ENCODE data around the gene HAUS5. TPM values are rescaled to one million over a fixed set of nuclear protein-coding genes. Genes with fewer than 3 reads are reported as not detected.
A peak's percentile ranks its signal among the peaks of the same experiment; 100 is the strongest.
"Not testable (repeated sequence)": the region's sequence is repeated elsewhere in the genome, so short reads cannot be mapped to it uniquely, and the experiment has no call there.

Gene HAUS5
- total and polyA plus RNA-seq, 12 donors: 5.2 to 38.2 (median 10.8) TPM

- Histone ChIP-seq H3K27ac (no peak overlapping the region), H3K36me3 (replicated peaks in 1 of 2) (no peaks in the 10 kb centered on the region), H3K4me3 (no peak overlapping the region), H3K9me3 (replicated peaks in 1 of 3) (no peaks in the 10 kb centered on the region), H3K27me3 (no peaks in the 10 kb centered on the region), H3K4me1 (replicated peaks in 1 of 2) (no peaks in the 10 kb centered on the region)
- no peak for DNase-seq
- no peak for TF ChIP-seq CTCF (IDR thresholded peaks at IDR 0.05)
- no peak for TF ChIP-seq POLR2A (IDR thresholded peaks at IDR 0.05)
- intact Hi-C loops (cut with DNase I): no loop called here
- WGBS, 4 donors: 33 to 63% (median 48%) methylated on average over 1 of the region's 1 CpG
Measured at GRCh38 chr19:35587321-35587720, 25.2 kb upstream of the HAUS5 start.

- intact Hi-C loops (cut with DNase I): no loop called here
- Histone ChIP-seq H3K4me1 (replicated peaks in 1 of 2) (no peaks in the 10 kb centered on the region), H3K27me3 (no peaks in the 10 kb centered on the region), H3K9me3 (replicated peaks in 1 of 3) (no peaks in the 10 kb centered on the region), H3K27ac (no peak overlapping the region), H3K36me3 (replicated peaks in 1 of 2) (no peaks in the 10 kb centered on the region), H3K4me3 (no peak overlapping the region)
- WGBS, 4 donors: 78 to 87% (median 86%) methylated on average over 3 of the region's 3 CpGs
- DNase-seq: no peak
- TF ChIP-seq POLR2A (IDR thresholded peaks at IDR 0.05) (no peak), CTCF (IDR thresholded peaks at IDR 0.05) (no peak)
Measured at GRCh38 chr19:35590875-35591274, 21.7 kb upstream of the HAUS5 start.

GRCh38 chr19:35592226-35592625 lies 20.3 kb upstream of the HAUS5 start:
- Histone ChIP-seq H3K27me3 (no peaks in the 10 kb centered on the region), H3K36me3 (replicated peaks in 1 of 2) (no peaks in the 10 kb centered on the region), H3K4me3 (no peak overlapping the region), H3K9me3 (replicated peaks in 1 of 3) (no peaks in the 10 kb centered on the region), H3K27ac (no peak overlapping the region), H3K4me1 (replicated peaks in 1 of 2) (no peaks in the 10 kb centered on the region)
- TF ChIP-seq CTCF (IDR thresholded peaks at IDR 0.05): peak; percentile 40 to 83 (median 67)
- no peak for TF ChIP-seq POLR2A (IDR thresholded peaks at IDR 0.05)
- DNase-seq: peak in 6 of 7 donors; percentile 31 to 61 (median 41)
- intact Hi-C loops (cut with DNase I): loop anchor here in 1 of 2 donors (2.0 kb wide), 1 partner anchor 43 kb away; no protein-coding TSS in a partner anchor
- 22 to 27% (median 24%) methylated on average over 8 of the region's 8 CpGs for WGBS, 4 donors

- not testable (repeated sequence) for DNase-seq; H3K27me3 ChIP-seq; H3K36me3 ChIP-seq (replicated peaks in 1 of 2); H3K4me1 ChIP-seq (replicated peaks in 1 of 2); H3K4me3 ChIP-seq; H3K9me3 ChIP-seq (replicated peaks in 1 of 3); H3K27ac ChIP-seq
- WGBS, 4 donors: 57 to 73% (median 63%) methylated on average over 3 of the region's 3 CpGs
- intact Hi-C loops (cut with DNase I): loop anchor here in 1 of 2 donors (5.0 kb wide), 1 partner anchor 48 kb away; the partner anchor contains the start of gene TMEM147
Measured at GRCh38 chr19:35595026-35595425, 17.5 kb upstream of the HAUS5 start.

GRCh38 chr19:35595928-35596327 lies 16.6 kb upstream of the HAUS5 start:
- Histone ChIP-seq H3K27me3 (no peaks in the 10 kb centered on the region), H3K4me1 (replicated peaks in 1 of 2) (no peaks in the 10 kb centered on the region), H3K4me3 (no peak overlapping the region), H3K36me3 (replicated peaks in 1 of 2) (no peaks in the 10 kb centered on the region), H3K9me3 (replicated peaks in 1 of 3) (no peaks in the 10 kb centered on the region), H3K27ac (no peak overlapping the region)
- 89 to 100% (median 98%) methylated on average over 1 of the region's 1 CpG for WGBS, 4 donors
- TF ChIP-seq POLR2A (IDR thresholded peaks at IDR 0.05) (no peak), CTCF (IDR thresholded peaks at IDR 0.05) (no peak)
- intact Hi-C loops (cut with DNase I): loop anchor here in 1 of 2 donors (5.0 kb wide), 1 partner anchor 49 kb away; the partner anchor contains the start of gene TMEM147
- no peak for DNase-seq
